OCI-LY1 (cell line): ENCODE data around the gene KCNIP3.

Experiments
- CTCF ChIP-seq: fragments of 200-600 bp; sonication (generic), shearing (Covaris generic); IDR thresholded peaks from 2 replicates; pipeline ENCODE4 v1.5.1; 2017; ENCODE audit warnings: mild to moderate bottlenecking, antibody characterized with exemption, low read length, moderate library complexity, mixed read lengths
- EZH2 ChIP-seq: fragments of 200-600 bp; sonication (generic), shearing (Covaris generic); IDR thresholded peaks from 2 replicates; pipeline ENCODE4 v1.8.0; 2017; ENCODE audit warnings: borderline replicate concordance, mixed run types, mild to moderate bottlenecking, antibody characterized with exemption, low read length, moderate library complexity, mixed read lengths

GRCh38 chr2:95283562-95283961 lies 13.6 kb upstream of the KCNIP3 start:
- TF ChIP-seq CTCF, result no peak
- no peak for TF ChIP-seq EZH2
